ENCODE measurements around the gene DTNA.

Gene DTNA

DNA sequence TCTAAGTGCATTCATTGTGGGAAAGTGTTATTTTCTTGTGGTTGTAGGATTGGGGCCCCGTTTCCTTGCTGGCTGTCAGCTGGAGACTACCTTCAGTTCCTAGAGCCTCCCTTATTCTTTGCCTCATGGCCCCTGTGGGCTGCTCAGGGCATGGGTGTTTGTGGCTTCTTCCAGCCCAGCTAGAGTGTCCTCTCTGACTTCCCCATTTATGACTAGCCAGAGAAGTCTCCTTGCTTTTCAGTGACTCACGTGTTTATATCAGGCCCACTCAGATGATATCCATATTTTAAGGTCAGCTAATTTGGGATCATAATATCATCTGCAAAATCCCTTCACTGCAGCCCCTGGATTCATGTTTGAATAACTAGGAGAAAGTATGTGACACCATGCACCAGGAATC, 62.8 kb downstream of the DTNA start:
- Histone ChIP-seq H3K27me3 (ENCODE audit: low read depth, low read length) (no peaks in the 10 kb centered on the region), H3K4me3 (ENCODE audit: low read depth in 1 of 2, low read length in 2 of 2) (no peak overlapping the region), H3K27ac (ENCODE audit: low read length) (peak overlapping the region; percentile 64), H3K36me3 (ENCODE audit: control insufficient read depth in 1 of 2, insufficient read depth in 2 of 2, low read length in 2 of 2) (peaks cover 0 to 4% of the 10 kb centered on the region in 2 donors), H3K9me3 (ENCODE audit: control insufficient read depth in 1 of 2, low read length in 2 of 2) (no peaks in the 10 kb centered on the region), H3K4me1 (ENCODE audit: control insufficient read depth in 1 of 2, insufficient read depth in 2 of 2, low read length in 2 of 2) (peaks cover 8 to 12% of the 10 kb centered on the region in 2 donors)

- H3K27ac ChIP-seq (ENCODE audit: low read length), result peak overlapping the region; percentile 64
- H3K9me3 ChIP-seq (ENCODE audit: control insufficient read depth in 1 of 2, low read length in 2 of 2), result no peaks in the 10 kb centered on the region
- no peaks in the 10 kb centered on the region for H3K36me3 ChIP-seq (ENCODE audit: control insufficient read depth in 1 of 2, insufficient read depth in 2 of 2, low read length in 2 of 2)
- no peaks in the 10 kb centered on the region for H3K27me3 ChIP-seq (ENCODE audit: low read depth, low read length)
- no peak overlapping the region for H3K4me3 ChIP-seq (ENCODE audit: low read depth in 1 of 2, low read length in 2 of 2)
- H3K4me1 ChIP-seq (ENCODE audit: control insufficient read depth in 1 of 2, insufficient read depth in 2 of 2, low read length in 2 of 2), result peaks cover 8 to 12% of the 10 kb centered on the region in 2 donors
Observed at GRCh38 chr18:34773378-34773777, 63.3 kb downstream of the DTNA start.

- Histone ChIP-seq H3K27ac (ENCODE audit: low read length) (peak overlapping the region; percentile 64), H3K27me3 (ENCODE audit: low read depth, low read length) (no peaks in the 10 kb centered on the region), H3K9me3 (ENCODE audit: control insufficient read depth in 1 of 2, low read length in 2 of 2) (no peaks in the 10 kb centered on the region), H3K4me1 (ENCODE audit: control insufficient read depth in 1 of 2, insufficient read depth in 2 of 2, low read length in 2 of 2) (peaks cover 8 to 12% of the 10 kb centered on the region in 2 donors), H3K36me3 (ENCODE audit: control insufficient read depth in 1 of 2, insufficient read depth in 2 of 2, low read length in 2 of 2) (no peaks in the 10 kb centered on the region), H3K4me3 (ENCODE audit: low read depth in 1 of 2, low read length in 2 of 2) (no peak overlapping the region)
Observed at GRCh38 chr18:34773961-34774766, 64.1 kb downstream of the DTNA start.

GRCh38 chr18:34775461-34775860, 65.4 kb downstream of the DTNA start:
- Histone ChIP-seq H3K36me3 (ENCODE audit: control insufficient read depth in 1 of 2, insufficient read depth in 2 of 2, low read length in 2 of 2) (no peaks in the 10 kb centered on the region), H3K9me3 (ENCODE audit: control insufficient read depth in 1 of 2, low read length in 2 of 2) (no peaks in the 10 kb centered on the region), H3K4me1 (ENCODE audit: control insufficient read depth in 1 of 2, insufficient read depth in 2 of 2, low read length in 2 of 2) (peaks cover 8 to 12% of the 10 kb centered on the region in 2 donors), H3K4me3 (ENCODE audit: low read depth in 1 of 2, low read length in 2 of 2) (no peak overlapping the region), H3K27ac (ENCODE audit: low read length) (no peak overlapping the region), H3K27me3 (ENCODE audit: low read depth, low read length) (no peaks in the 10 kb centered on the region)

DNA sequence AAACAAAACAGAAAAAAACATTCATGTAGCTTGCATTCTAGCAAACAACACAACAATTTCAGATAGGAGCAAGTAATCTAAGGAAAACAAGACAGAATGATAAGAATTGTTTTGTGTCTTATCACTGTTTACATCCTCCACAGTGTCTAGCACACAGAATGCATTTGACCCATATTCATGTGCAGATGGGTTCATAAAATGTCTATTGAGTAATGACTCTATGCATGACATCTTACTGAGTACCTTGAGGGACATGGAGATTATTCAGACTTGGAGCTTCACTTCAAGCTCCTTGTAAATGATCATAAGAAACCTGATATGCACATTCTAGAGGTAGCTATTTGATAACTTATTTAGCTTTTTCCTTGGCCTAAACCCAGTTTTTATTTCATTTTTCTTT, 69.0 kb downstream of the DTNA start:
- H3K27ac ChIP-seq (ENCODE audit: low read length), result no peak overlapping the region
- peaks cover under 1 to 2% of the 10 kb centered on the region in 2 donors for H3K4me1 ChIP-seq (ENCODE audit: control insufficient read depth in 1 of 2, insufficient read depth in 2 of 2, low read length in 2 of 2)
- no peak overlapping the region for H3K4me3 ChIP-seq (ENCODE audit: low read depth in 1 of 2, low read length in 2 of 2)
- no peaks in the 10 kb centered on the region for H3K9me3 ChIP-seq (ENCODE audit: control insufficient read depth in 1 of 2, low read length in 2 of 2)
- no peaks in the 10 kb centered on the region for H3K27me3 ChIP-seq (ENCODE audit: low read depth, low read length)
- H3K36me3 ChIP-seq (ENCODE audit: control insufficient read depth in 1 of 2, insufficient read depth in 2 of 2, low read length in 2 of 2), result no peaks in the 10 kb centered on the region

- H3K27me3 ChIP-seq (ENCODE audit: low read depth, low read length), result no peaks in the 10 kb centered on the region
- no peak overlapping the region for H3K4me3 ChIP-seq (ENCODE audit: low read depth in 1 of 2, low read length in 2 of 2)
- no peaks in the 10 kb centered on the region for H3K4me1 ChIP-seq (ENCODE audit: control insufficient read depth in 1 of 2, insufficient read depth in 2 of 2, low read length in 2 of 2)
- H3K9me3 ChIP-seq (ENCODE audit: control insufficient read depth in 1 of 2, low read length in 2 of 2), result no peaks in the 10 kb centered on the region
- no peaks in the 10 kb centered on the region for H3K36me3 ChIP-seq (ENCODE audit: control insufficient read depth in 1 of 2, insufficient read depth in 2 of 2, low read length in 2 of 2)
- no peak overlapping the region for H3K27ac ChIP-seq (ENCODE audit: low read length)
Observed at GRCh38 chr18:34780856-34781255, 70.8 kb downstream of the DTNA start.

- no peaks in the 10 kb centered on the region for H3K27me3 ChIP-seq (ENCODE audit: low read depth, low read length)
- H3K27ac ChIP-seq (ENCODE audit: low read length), result no peak overlapping the region
- no peaks in the 10 kb centered on the region for H3K9me3 ChIP-seq (ENCODE audit: control insufficient read depth in 1 of 2, low read length in 2 of 2)
- no peak overlapping the region for H3K4me3 ChIP-seq (ENCODE audit: low read depth in 1 of 2, low read length in 2 of 2)
- H3K36me3 ChIP-seq (ENCODE audit: control insufficient read depth in 1 of 2, insufficient read depth in 2 of 2, low read length in 2 of 2), result no peaks in the 10 kb centered on the region
- no peaks in the 10 kb centered on the region for H3K4me1 ChIP-seq (ENCODE audit: control insufficient read depth in 1 of 2, insufficient read depth in 2 of 2, low read length in 2 of 2)
Observed at GRCh38 chr18:34783501-34783900, 73.4 kb downstream of the DTNA start.

DNA sequence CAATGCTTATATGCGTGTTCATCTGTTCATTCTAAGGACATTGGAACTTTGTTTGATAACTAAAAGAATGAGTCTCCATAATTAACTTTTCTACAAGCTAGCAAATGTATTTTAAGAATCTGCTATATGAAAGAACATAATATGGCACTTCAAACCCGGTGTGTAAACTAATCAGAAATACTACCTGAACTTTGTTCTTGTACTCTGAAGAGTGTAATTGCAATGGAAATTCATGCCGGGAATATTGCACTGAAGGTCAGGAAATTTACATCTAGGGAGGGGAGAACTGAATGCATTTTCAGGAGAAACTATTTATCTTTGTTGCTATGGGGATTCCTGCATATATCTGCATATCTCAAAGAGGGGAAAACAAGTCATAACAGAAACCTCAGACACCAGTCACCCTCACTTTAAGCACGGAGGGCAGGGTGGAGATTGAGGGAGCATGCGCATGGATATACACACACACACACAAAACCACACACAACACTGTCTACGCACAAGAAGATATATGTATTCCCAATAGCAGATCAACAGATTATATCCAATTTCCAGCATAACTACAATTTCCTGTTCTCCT, 76.2 kb downstream of the DTNA start:
- no peaks in the 10 kb centered on the region for H3K36me3 ChIP-seq (ENCODE audit: control insufficient read depth in 1 of 2, insufficient read depth in 2 of 2, low read length in 2 of 2)
- no peaks in the 10 kb centered on the region for H3K27me3 ChIP-seq (ENCODE audit: low read depth, low read length)
- H3K4me3 ChIP-seq (ENCODE audit: low read depth in 1 of 2, low read length in 2 of 2), result no peak overlapping the region
- H3K27ac ChIP-seq (ENCODE audit: low read length), result no peak overlapping the region
- no peaks in the 10 kb centered on the region for H3K4me1 ChIP-seq (ENCODE audit: control insufficient read depth in 1 of 2, insufficient read depth in 2 of 2, low read length in 2 of 2)
- H3K9me3 ChIP-seq (ENCODE audit: control insufficient read depth in 1 of 2, low read length in 2 of 2), result no peaks in the 10 kb centered on the region

GRCh38 chr18:34787931-34788532, 77.9 kb downstream of the DTNA start:
- H3K4me1 ChIP-seq (ENCODE audit: control insufficient read depth in 1 of 2, insufficient read depth in 2 of 2, low read length in 2 of 2), result no peaks in the 10 kb centered on the region
- no peaks in the 10 kb centered on the region for H3K36me3 ChIP-seq (ENCODE audit: control insufficient read depth in 1 of 2, insufficient read depth in 2 of 2, low read length in 2 of 2)
- no peak overlapping the region for H3K4me3 ChIP-seq (ENCODE audit: low read depth in 1 of 2, low read length in 2 of 2)
- no peaks in the 10 kb centered on the region for H3K9me3 ChIP-seq (ENCODE audit: control insufficient read depth in 1 of 2, low read length in 2 of 2)
- no peak overlapping the region for H3K27ac ChIP-seq (ENCODE audit: low read length)
- H3K27me3 ChIP-seq (ENCODE audit: low read depth, low read length), result no peaks in the 10 kb centered on the region

DNA sequence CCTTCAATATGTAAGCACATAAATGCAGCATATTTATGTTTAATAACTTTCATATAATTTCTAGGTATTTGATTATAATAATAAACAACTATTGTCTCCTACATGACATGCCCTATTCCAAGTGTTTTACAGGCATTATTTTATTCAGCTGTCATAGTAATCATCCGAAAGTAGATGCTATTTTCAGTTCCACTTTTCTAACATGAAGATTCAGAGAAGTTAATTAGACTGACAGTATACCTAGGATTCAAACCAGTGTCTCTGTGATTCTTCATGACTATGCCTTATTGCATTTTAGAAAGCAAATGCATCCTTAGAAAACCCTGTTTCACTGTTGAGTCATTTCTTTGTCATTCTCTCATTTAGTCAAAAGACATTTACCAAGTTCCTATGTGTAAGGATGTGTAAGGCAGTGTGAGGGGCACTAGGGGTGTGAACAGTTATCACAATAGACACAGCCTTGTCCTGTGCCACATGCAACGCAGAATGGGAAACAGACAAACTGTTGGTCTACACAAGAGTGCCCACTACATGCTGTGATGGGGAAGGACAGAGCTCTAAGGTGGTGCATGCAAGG, 79.8 kb downstream of the DTNA start:
- Histone ChIP-seq H3K9me3 (ENCODE audit: control insufficient read depth in 1 of 2, low read length in 2 of 2) (no peaks in the 10 kb centered on the region), H3K4me3 (ENCODE audit: low read depth in 1 of 2, low read length in 2 of 2) (no peak overlapping the region), H3K27ac (ENCODE audit: low read length) (no peak overlapping the region)

DNA sequence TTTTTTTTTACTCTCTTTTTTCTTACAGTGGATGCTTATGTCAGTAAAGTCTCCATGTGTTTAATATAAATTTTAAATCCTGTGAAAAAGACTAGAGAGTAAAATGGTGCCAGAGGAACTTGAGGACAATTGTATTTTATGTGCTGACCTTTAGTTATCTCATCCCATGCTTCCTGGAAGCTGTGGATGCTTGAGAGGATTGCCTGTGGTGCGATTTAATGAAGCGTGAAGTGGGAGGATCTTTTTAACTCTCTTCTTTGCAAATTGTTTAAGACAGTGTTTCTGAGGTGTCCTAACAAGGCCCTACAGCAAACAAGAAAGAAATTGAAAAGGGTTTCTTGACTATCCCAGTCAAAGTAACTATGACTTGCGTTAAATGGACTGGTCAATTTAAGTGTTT, 84.2 kb downstream of the DTNA start:
- Histone ChIP-seq H3K27ac (ENCODE audit: low read length) (peak overlapping the region; percentile 22), H3K27me3 (ENCODE audit: low read depth, low read length) (no peaks in the 10 kb centered on the region), H3K9me3 (ENCODE audit: control insufficient read depth in 1 of 2, low read length in 2 of 2) (no peaks in the 10 kb centered on the region), H3K4me3 (ENCODE audit: low read depth in 1 of 2, low read length in 2 of 2) (no peak overlapping the region), H3K36me3 (ENCODE audit: control insufficient read depth in 1 of 2, insufficient read depth in 2 of 2, low read length in 2 of 2) (no peaks in the 10 kb centered on the region), H3K4me1 (ENCODE audit: control insufficient read depth in 1 of 2, insufficient read depth in 2 of 2, low read length in 2 of 2) (peaks cover 0 to 14% of the 10 kb centered on the region in 2 donors)

More for the DNA sequence above, 79.8 kb downstream of the DTNA start:
- Histone ChIP-seq H3K27me3 (ENCODE audit: low read depth, low read length) (no peaks in the 10 kb centered on the region), H3K36me3 (ENCODE audit: control insufficient read depth in 1 of 2, insufficient read depth in 2 of 2, low read length in 2 of 2) (no peaks in the 10 kb centered on the region), H3K4me1 (ENCODE audit: control insufficient read depth in 1 of 2, insufficient read depth in 2 of 2, low read length in 2 of 2) (no peaks in the 10 kb centered on the region)
